Endometrium (tissue), 2 donors: Measurements from ENCODE around the gene CHTF18.

ENCODE experiments used
- FAIRE-seq: peaks from 2 replicates; lab custom pipeline; 2012; peaks lifted over from hg19 to GRCh38; lab: Jason Lieb, UNC
- donor health status: control.
- donor health status: control.

CHTF18 gene

GRCh38 chr16:760545-761343 is 27.7 kb upstream of the CHTF18 start, which contains the start of gene MSLN:
TSS of gene MSLN (plus strand) at chr16:760734. CDS start at chr16:762681, 1,947 bp downstream.
- no peak for FAIRE-seq

- FAIRE-seq = no peak
These were observed 26.6 kb upstream of the CHTF18 start for GRCh38 chr16:761625-762513.

- FAIRE-seq = no peak
These were observed 25.7 kb upstream of the CHTF18 start for GRCh38 chr16:762595-763268.

GRCh38 chr16:763369-764183 is 24.8 kb upstream of the CHTF18 start:
- no peak for FAIRE-seq

- FAIRE-seq = no peak
These were observed 24.2 kb upstream of the CHTF18 start for GRCh38 chr16:764184-764750.

- FAIRE-seq = no peak
These were observed 23.5 kb upstream of the CHTF18 start for GRCh38 chr16:764848-765487.

- no peak for FAIRE-seq
These were observed 22.9 kb upstream of the CHTF18 start for GRCh38 chr16:765488-765865.

GRCh38 chr16:766008-766819 is 22.2 kb upstream of the CHTF18 start:
- no peak for FAIRE-seq

GRCh38 chr16:766820-767640 is 21.4 kb upstream of the CHTF18 start:
- FAIRE-seq = no peak

- FAIRE-seq = no peak
These were observed 20.6 kb upstream of the CHTF18 start for GRCh38 chr16:767743-768235.

- no peak for FAIRE-seq
These were observed 20.0 kb upstream of the CHTF18 start for GRCh38 chr16:768428-768827.

GRCh38 chr16:769184-769784 is 19.1 kb upstream of the CHTF18 start:
- no peak for FAIRE-seq

GRCh38 chr16:769934-770333 is 18.5 kb upstream of the CHTF18 start:
- FAIRE-seq = no peak

- no peak for FAIRE-seq
These were observed 18.0 kb upstream of the CHTF18 start for GRCh38 chr16:770411-770810.

GRCh38 chr16:772959-773358 is 15.5 kb upstream of the CHTF18 start:
- FAIRE-seq = no peak

- FAIRE-seq = no peak
These were observed 14.1 kb upstream of the CHTF18 start for GRCh38 chr16:774086-775001.

- no peak for FAIRE-seq
These were observed 13.1 kb upstream of the CHTF18 start for GRCh38 chr16:775236-775796.
